Activated effector memory CD4-positive, alpha-beta T cell treated with anti-CD3 and anti-CD28 coated beads, Interleukin-2, amount 50 U/mL, for 16 hours (primary cell): ENCODE measurements around the gene ZNF3.

Source experiments
- DNase-seq: peaks from one replicate; pipeline ENCODE4 v3.0.0-alpha.2; 2020

Gene ZNF3

GRCh38 chr7:100107890-100108289 lies 26.4 kb upstream of the ZNF3 start:
- no peak for DNase-seq

DNA sequence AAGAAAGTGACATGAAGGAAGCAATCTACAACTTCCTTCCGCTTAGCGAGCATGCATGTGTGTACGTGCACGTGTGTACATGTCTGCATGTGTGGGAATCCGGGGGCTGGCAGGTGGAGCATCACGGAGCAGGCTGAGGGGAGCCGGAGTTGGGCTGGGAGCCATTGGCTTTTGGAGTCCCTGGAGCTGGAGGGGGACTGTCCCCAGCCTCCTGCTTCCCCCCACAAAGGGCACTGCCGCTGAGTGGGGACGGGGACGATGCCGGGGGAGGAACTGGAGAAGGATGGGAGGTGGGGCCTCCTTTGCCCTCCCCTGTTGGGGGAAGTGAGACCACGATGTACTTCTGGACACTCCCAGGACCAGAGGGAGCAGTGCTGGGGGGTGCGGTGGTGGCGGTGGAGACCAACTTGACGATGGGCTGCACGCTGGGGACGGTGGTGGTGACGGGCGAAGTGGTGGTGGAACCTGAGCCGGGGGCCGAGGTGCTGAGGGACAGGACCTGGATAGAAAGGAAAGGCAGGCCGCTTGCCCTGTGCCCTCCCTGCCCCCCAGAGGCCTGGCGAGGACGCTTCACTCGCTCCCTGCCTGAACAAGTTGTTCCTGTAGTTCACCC lies 25.7 kb upstream of the ZNF3 start:
- DNase-seq = no peak

GRCh38 chr7:100106633-100107032 lies 25.1 kb upstream of the ZNF3 start:
- no peak for DNase-seq

GRCh38 chr7:100105534-100105933 lies 24.0 kb upstream of the ZNF3 start:
- no peak for DNase-seq

DNA sequence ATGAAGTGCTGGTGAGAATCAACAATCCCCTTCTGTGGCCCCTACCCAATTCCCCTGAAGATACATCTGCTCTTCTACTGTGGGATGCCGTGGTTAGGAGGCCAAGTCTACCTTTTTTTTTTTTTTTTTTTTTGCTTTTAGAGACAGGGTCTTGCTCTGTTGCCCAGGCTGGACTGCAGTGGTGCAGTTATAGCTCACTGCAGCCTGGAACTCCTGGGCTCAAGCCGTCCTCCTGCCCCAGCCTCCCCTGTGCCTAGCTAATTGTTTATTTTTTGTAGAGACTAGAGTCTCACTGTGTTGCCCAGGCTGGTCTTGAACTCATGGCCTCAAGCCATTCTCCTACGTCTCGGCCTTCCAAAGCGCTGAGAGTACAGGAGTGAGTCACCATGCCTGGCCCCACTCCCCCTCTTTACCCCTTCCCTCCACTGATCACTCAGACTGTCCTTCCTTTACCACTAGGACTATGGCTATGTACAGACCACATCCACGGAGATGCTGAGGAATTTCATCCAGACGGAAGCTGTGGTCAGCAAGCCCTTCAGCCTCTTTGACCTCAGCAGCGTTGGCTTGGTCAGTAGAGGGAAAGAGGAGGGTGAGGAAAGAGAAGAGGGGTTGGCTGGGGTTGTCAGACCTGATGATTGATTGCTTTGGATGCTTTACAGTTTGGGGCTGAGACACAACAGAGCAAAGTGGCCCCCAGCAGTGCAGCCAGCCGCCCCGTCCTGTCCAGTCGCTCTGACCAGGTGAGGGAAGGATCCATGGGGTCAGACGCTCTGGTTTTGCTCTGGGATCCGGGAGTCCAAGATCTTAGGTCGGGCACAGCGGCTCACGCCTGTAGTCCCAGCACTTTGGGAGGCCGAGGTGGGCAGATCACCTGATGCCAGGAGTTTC lies 21.7 kb upstream of the ZNF3 start:
- DNase-seq = no peak

DNA sequence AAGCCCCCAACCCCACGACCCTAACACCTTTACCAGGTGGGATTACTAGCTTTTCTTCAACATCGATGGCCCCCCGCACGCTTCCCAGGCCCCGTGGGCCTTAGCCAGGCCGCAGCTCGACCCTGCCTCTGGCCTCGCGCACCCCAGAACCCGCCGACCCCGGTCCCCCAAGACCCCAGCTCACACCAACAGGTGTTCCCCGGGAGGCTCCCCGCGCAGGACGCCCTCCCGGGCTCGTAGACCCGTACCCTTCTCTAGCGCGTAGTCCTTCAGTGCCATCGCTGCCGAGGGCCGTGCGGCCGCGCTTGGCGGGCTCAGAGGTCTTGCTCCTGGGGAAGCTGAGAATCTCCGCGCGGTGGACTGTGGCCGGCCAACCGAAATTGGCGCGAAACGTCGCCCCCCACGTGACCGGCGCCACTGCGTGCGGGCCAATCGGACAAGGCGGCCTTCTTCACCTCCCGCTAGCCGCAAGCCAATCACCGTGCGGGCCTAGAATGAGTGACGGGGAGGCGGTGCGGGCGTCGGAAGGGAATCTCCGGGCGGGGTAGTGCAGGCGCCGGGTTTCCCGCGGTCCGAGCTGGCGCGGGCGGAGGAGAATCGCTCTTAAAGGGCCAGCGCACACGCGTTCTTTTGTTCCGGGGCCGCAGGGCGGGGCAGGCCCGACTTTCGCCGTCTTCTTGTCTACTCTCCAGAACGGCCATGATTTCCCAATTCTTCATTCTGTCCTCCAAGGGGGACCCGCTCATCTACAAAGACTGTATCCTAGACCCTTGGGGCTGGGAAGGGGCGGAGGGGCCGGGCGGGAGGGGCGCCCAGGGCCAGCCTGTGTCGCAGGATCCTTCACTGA lies 19.7 kb upstream of the ZNF3 start, which contains the start of the genes AP4M1 and MCM7:
TSS of gene AP4M1 (plus strand) at position 628 of the 847 bp plus-strand sequence. CDS start at position 700, 72 bp downstream.
TSS of gene MCM7 (minus strand) at position 382 of the 847 bp plus-strand sequence. CDS start at position 279, 103 bp downstream.
- DNase-seq = peak; percentile 99

DNA sequence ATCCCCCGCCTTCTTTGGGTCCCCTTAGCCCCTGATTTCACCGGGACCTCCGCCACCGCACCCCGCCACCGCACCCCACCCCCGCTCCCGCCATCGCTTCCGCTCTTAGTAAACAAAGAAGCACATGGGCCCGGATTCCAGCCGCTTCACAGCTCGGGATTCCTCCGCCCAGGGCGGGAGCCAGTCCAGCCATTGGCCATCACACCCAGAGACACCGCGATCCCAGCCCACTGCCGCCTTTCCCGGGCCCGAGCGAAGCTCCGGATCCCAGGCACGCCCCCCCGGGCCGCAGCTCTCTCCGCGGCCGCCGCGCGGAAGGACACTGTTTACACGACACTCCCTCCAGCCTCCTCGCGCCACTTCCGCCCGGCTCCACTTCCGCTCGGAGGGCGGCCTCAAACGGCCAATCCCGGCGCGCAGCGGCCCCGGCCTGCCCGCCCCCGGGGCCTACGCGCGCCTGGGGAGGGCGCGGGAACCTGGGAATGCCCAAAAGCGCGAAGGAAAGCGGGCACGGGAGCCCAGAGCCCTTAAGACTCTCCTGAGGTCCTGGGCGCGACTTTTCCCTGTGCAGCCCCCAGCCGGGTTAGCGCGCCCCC lies 19.0 kb upstream of the ZNF3 start:
- peak; percentile 95 for DNase-seq

DNA sequence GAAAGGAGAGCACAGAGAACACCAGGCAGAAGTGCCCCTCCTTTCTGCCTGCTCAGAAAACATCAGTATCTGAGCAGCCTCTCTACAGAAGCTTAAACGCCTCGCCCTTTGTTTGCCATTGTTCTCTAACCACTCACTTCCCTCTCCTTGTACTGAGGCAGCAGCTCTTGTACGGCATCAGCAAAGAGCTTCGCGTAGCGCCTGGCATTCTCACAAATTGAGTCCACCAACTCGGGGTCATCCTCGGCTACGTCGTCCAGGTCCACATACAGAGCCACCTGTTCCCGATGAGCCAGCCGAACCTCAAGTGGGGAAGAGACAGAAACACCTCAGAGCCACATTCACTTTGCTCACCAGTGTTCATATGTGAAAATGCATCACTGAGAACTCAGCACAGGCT lies 17.9 kb upstream of the ZNF3 start:
- no peak for DNase-seq

- no peak for DNase-seq
Measured at GRCh38 chr7:100098913-100099312, 17.4 kb upstream of the ZNF3 start.

GRCh38 chr7:100095704-100096103 lies 14.2 kb upstream of the ZNF3 start:
- no peak for DNase-seq

- DNase-seq = no peak
Measured at GRCh38 chr7:100095289-100095688, 13.8 kb upstream of the ZNF3 start.

GRCh38 chr7:100093925-100094486 lies 12.5 kb upstream of the ZNF3 start:
- DNase-seq = no peak

GRCh38 chr7:100093498-100093897 lies 12.0 kb upstream of the ZNF3 start:
- DNase-seq = no peak

- DNase-seq = no peak
Measured at GRCh38 chr7:100093054-100093453, 11.5 kb upstream of the ZNF3 start.

GRCh38 chr7:100091411-100092181 lies 10.1 kb upstream of the ZNF3 start:
- no peak for DNase-seq

GRCh38 chr7:100090527-100091410 lies 9.2 kb upstream of the ZNF3 start:
- no peak for DNase-seq

DNA sequence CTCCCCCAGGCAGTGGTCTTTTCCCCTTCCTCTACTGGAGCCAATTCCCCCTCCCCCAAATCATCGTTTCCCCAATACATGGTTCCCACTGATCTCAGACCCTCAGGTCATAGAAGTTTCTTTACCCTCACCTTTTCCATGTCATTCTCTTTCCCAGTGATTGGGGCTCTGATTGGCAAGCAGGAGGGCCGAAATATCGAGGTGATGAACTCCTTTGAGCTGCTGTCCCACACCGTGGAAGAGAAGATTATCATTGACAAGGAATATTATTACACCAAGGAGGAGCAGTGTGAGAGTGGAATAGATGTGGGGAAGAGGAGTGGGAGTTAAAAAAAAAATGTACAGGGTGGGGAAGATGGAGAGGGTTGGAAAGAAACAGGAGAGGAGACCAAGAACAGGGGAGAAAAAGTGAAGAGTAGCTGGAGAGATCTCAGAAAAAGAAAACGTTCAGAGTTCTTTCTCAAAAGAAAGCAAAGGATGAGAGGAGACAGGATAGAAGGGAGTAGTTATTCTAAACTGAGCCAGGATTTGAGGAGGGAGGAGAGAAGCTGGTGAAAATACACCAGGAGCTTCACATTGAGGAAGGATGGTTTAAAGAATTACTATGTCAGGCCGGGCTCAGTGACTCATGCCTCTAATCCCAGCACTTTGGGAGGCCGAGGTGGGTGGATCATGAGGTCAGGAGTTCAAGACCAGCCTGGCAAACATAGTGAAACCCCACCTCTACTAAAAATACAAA lies 8.1 kb upstream of the ZNF3 start:
- DNase-seq = no peak

GRCh38 chr7:100088621-100089457 lies 7.3 kb upstream of the ZNF3 start, which contains the start of gene COPS6:
TSS of gene COPS6 (plus strand) at chr7:100088969. CDS start at chr7:100088991, 22 bp downstream.
- DNase-seq = peak; percentile 96
